DND-41 (cell line): ENCODE results near the gene MICAL2.

ENCODE experiments used
- CTCF ChIP-seq: IDR thresholded peaks from 2 replicates; pipeline ENCODE4 v1.5.1; 2012; ENCODE audit warnings: borderline replicate concordance, low read length, moderate library complexity, mild to moderate bottlenecking; ENCODE audit not compliant: poor library complexity, severe bottlenecking; ENCODE audit errors: extremely low read depth
- EZH2 ChIP-seq: IDR thresholded peaks from 3 replicates; pipeline ENCODE4 v1.6.1; 2012; ENCODE audit warnings: borderline replicate concordance, low read depth, mild to moderate bottlenecking, moderate library complexity, low read length, inconsistent platforms; ENCODE audit not compliant: severe bottlenecking

- TF ChIP-seq CTCF (no peak), EZH2 (no peak)
Measured at GRCh38 chr11:12261551-12261950, 151.2 kb downstream of the MICAL2 start.
